Fibroblast of mammary gland (primary cell): ENCODE measurements around the gene CFAP77.

Source experiments
- DNase-seq: peaks from one replicate; pipeline ENCODE4 v3.0.0-alpha.2; 2010; ENCODE audit warnings: low read depth
- H3K4me3 ChIP-seq: 2 replicates; pipeline ENCODE4 v1.5.1; 2011; ENCODE audit warnings: low read depth, mild to moderate bottlenecking, low read length, moderate library complexity; ENCODE audit not compliant: control insufficient read depth
- TF ChIP-seq, protein P1 (sequence below): conservative IDR thresholded peaks from 2 replicates; pipeline ENCODE4 v1.5.1; 2011; ENCODE audit warnings: low read depth, low read length, inconsistent platforms; ENCODE audit not compliant: control insufficient read depth, insufficient read depth

Gene CFAP77

GRCh38 chr9:132552041-132552440 is 142.0 kb downstream of the CFAP77 start:
- H3K4me3 ChIP-seq = no peak overlapping the region
- DNase-seq = no peak
- TF ChIP-seq, protein P1, sequence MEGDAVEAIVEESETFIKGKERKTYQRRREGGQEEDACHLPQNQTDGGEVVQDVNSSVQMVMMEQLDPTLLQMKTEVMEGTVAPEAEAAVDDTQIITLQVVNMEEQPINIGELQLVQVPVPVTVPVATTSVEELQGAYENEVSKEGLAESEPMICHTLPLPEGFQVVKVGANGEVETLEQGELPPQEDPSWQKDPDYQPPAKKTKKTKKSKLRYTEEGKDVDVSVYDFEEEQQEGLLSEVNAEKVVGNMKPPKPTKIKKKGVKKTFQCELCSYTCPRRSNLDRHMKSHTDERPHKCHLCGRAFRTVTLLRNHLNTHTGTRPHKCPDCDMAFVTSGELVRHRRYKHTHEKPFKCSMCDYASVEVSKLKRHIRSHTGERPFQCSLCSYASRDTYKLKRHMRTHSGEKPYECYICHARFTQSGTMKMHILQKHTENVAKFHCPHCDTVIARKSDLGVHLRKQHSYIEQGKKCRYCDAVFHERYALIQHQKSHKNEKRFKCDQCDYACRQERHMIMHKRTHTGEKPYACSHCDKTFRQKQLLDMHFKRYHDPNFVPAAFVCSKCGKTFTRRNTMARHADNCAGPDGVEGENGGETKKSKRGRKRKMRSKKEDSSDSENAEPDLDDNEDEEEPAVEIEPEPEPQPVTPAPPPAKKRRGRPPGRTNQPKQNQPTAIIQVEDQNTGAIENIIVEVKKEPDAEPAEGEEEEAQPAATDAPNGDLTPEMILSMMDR = no peak

DNA sequence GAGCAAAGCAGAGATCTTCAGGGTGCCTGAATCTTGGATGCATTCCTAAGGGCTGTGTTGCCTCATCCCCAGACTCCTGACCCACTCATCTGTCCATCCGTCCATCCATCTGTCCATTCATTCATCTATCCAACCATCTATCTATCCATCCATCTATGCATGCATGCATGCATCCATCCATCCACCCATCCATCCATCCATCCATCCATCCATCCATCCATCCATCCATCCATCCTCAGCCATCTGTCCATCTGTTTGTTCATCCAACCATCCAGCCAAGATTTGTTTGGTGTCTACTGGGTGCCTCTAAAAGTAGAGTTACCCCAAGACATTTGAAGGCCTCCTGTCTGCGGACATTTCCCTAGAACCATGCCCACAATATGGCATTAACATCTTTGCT is 144.7 kb downstream of the CFAP77 start:
- no peak for DNase-seq
- no peak overlapping the region for H3K4me3 ChIP-seq
- TF ChIP-seq, protein P1 = no peak

- no peak for DNase-seq
- TF ChIP-seq, protein P1 = no peak
These were observed 145.5 kb downstream of the CFAP77 start for GRCh38 chr9:132555528-132555927.

GRCh38 chr9:132556235-132556634 is 146.2 kb downstream of the CFAP77 start:
- TF ChIP-seq, protein P1 = no peak
- DNase-seq = no peak
- no peak overlapping the region for H3K4me3 ChIP-seq

More at GRCh38 chr9:132555528-132555927, 145.5 kb downstream of the CFAP77 start:
- H3K4me3 ChIP-seq = no peak overlapping the region

- TF ChIP-seq, protein P1 = no peak
- DNase-seq = no peak
- H3K4me3 ChIP-seq = no peak overlapping the region
These were observed 146.7 kb downstream of the CFAP77 start for GRCh38 chr9:132556714-132557113.

GRCh38 chr9:132557159-132557558 is 147.1 kb downstream of the CFAP77 start:
- no peak overlapping the region for H3K4me3 ChIP-seq
- TF ChIP-seq, protein P1 = no peak
- no peak for DNase-seq

DNA sequence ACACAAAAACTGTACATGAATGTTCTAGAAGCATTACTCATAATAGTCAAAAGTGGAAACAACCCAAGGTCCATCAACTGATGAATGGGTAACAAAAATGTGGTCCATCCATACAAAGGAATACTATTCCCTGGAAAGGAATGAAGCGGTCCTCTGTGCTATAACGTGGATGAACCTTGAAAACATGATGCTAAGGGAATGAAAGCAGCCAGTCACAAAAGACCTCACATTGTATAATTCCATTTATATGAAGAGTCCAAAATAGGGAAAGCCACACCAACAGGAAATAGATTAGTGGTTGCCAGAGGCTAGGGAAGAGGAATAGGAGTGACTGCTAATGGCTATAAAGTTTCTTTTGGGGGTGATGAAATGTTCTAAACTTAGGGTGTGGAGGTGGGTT is 149.7 kb downstream of the CFAP77 start:
- TF ChIP-seq, protein P1 = no peak
- no peak for DNase-seq

More for the DNA sequence above, 149.7 kb downstream of the CFAP77 start:
- no peak overlapping the region for H3K4me3 ChIP-seq
